Kidney glomerular epithelial cell (primary cell): ENCODE measurements around the gene PSORS1C1.
"Not testable (repeated sequence)": the region's sequence is repeated elsewhere in the genome, so short reads cannot be mapped to it uniquely, and the experiment has no call there.

Experiments
- DNase-seq: peaks from one replicate; lab custom pipeline; 2025; lab: John Stamatoyannopoulos, UW

The PSORS1C1 gene

GRCh38 chr6:31158863-31159855, 44.6 kb downstream of the PSORS1C1 start:
- no peak for DNase-seq

GRCh38 chr6:31161216-31162126, 46.9 kb downstream of the PSORS1C1 start:
- DNase-seq: no peak

- no peak for DNase-seq
These were observed 48.0 kb downstream of the PSORS1C1 start for GRCh38 chr6:31162463-31163165.

- DNase-seq: no peak
These were observed 49.3 kb downstream of the PSORS1C1 start for GRCh38 chr6:31163922-31164321.

GRCh38 chr6:31164475-31165063, 50.0 kb downstream of the PSORS1C1 start:
- DNase-seq: not testable (repeated sequence)

GRCh38 chr6:31165064-31165832, 50.6 kb downstream of the PSORS1C1 start:
- DNase-seq: not testable (repeated sequence)

GRCh38 chr6:31165986-31166385, 51.4 kb downstream of the PSORS1C1 start:
- no peak for DNase-seq

- no peak for DNase-seq
These were observed 54.0 kb downstream of the PSORS1C1 start for GRCh38 chr6:31168606-31169005.

GRCh38 chr6:31169123-31169857, 54.7 kb downstream of the PSORS1C1 start:
- no peak for DNase-seq

GRCh38 chr6:31169858-31170599, 55.4 kb downstream of the PSORS1C1 start:
- DNase-seq: not testable (repeated sequence)

- no peak for DNase-seq
These were observed 55.9 kb downstream of the PSORS1C1 start, which contains the start of gene POU5F1 for GRCh38 chr6:31170600-31170881. TSS of gene POU5F1 (minus strand) at chr6:31170682. CDS start at chr6:31170620, 62 bp downstream.

GRCh38 chr6:31170987-31171671, 56.5 kb downstream of the PSORS1C1 start:
- DNase-seq: no peak

- DNase-seq: no peak
These were observed 57.6 kb downstream of the PSORS1C1 start for GRCh38 chr6:31171931-31172905.

GRCh38 chr6:31172973-31173384, 58.4 kb downstream of the PSORS1C1 start:
- no peak for DNase-seq

- DNase-seq: no peak
These were observed 58.8 kb downstream of the PSORS1C1 start for GRCh38 chr6:31173406-31173805.

GRCh38 chr6:31174378-31174777, 59.8 kb downstream of the PSORS1C1 start:
- no peak for DNase-seq

- no peak for DNase-seq
These were observed 61.4 kb downstream of the PSORS1C1 start for GRCh38 chr6:31175971-31176370.
